Trophoblast cell (in vitro differentiated cells and primary cell): Measurements from ENCODE around the gene DDIT3.

Experiments
- DNase-seq, 2 donors: peaks; one replicate each; pipeline ENCODE4 v3.0.0-alpha.2; 2016
- H2AFZ ChIP-seq: 2 replicates; pipeline ENCODE4 v1.6.1; 2013; ENCODE audit warnings: low read length, moderate library complexity, mild to moderate bottlenecking; ENCODE audit not compliant: insufficient read depth, poor library complexity
- H2AK5ac ChIP-seq: 2 replicates; pipeline ENCODE4 v1.6.1; 2013; ENCODE audit warnings: mild to moderate bottlenecking, low read length
- H2BK120ac ChIP-seq: 2 replicates; pipeline ENCODE4 v1.6.1; 2013; ENCODE audit warnings: low read length, mild to moderate bottlenecking, moderate library complexity; ENCODE audit not compliant: insufficient read depth, poor library complexity
- H2BK12ac ChIP-seq: 2 replicates; pipeline ENCODE4 v1.6.1; 2013; ENCODE audit warnings: mild to moderate bottlenecking, low read length, moderate library complexity
- H2BK5ac ChIP-seq: 2 replicates; pipeline ENCODE4 v1.6.1; 2013; ENCODE audit warnings: low read length, low read depth, moderate library complexity, mild to moderate bottlenecking; ENCODE audit not compliant: poor library complexity
- H3K14ac ChIP-seq: 2 replicates; pipeline ENCODE4 v1.6.1; 2013; ENCODE audit warnings: mild to moderate bottlenecking, low read length
- H3K18ac ChIP-seq: 2 replicates; pipeline ENCODE4 v1.6.1; 2013; ENCODE audit warnings: mild to moderate bottlenecking, low read length
- H3K23ac ChIP-seq: 2 replicates; pipeline ENCODE4 v1.6.1; 2013; ENCODE audit warnings: low read length
- H3K27ac ChIP-seq: 2 replicates; pipeline ENCODE4 v1.5.1; 2013; ENCODE audit warnings: low read depth, mild to moderate bottlenecking, inconsistent platforms, low read length, moderate library complexity
- H3K27me3 ChIP-seq: 2 replicates; pipeline ENCODE4 v1.6.1; 2013; ENCODE audit warnings: inconsistent platforms, mild to moderate bottlenecking, low read length, moderate library complexity; ENCODE audit not compliant: insufficient read depth
- H3K36me3 ChIP-seq, 2 experiments: 1 replicate in 1 of 2; 2 replicates in 1 of 2; pipeline ENCODE4 v1.6.1; 2013; ENCODE audit warnings: low read length in 2 of 2, mild to moderate bottlenecking in 2 of 2, moderate library complexity in 1 of 2; ENCODE audit not compliant: insufficient read depth in 2 of 2, control insufficient read depth in 1 of 2
- H3K4ac ChIP-seq: 2 replicates; pipeline ENCODE4 v1.6.1; 2013; ENCODE audit warnings: low read depth, mild to moderate bottlenecking, low read length, moderate library complexity
- H3K4me1 ChIP-seq, 2 experiments: 1 replicate in 1 of 2; 2 replicates in 1 of 2; pipeline ENCODE4 v1.6.1; 2013; ENCODE audit warnings: low read length in 2 of 2, mild to moderate bottlenecking in 2 of 2, moderate library complexity in 1 of 2; ENCODE audit not compliant: insufficient read depth in 2 of 2, control insufficient read depth in 1 of 2
- H3K4me2 ChIP-seq: 2 replicates; pipeline ENCODE4 v1.6.1; 2013; ENCODE audit warnings: inconsistent platforms, mild to moderate bottlenecking, low read length, moderate library complexity
- H3K4me3 ChIP-seq: 2 replicates; pipeline ENCODE4 v1.5.1; 2013; ENCODE audit warnings: mild to moderate bottlenecking, low read depth, low read length, inconsistent platforms
- H3K79me1 ChIP-seq: one replicate; pipeline ENCODE4 v1.6.1; 2013; ENCODE audit warnings: low read length
- H3K79me2 ChIP-seq: 2 replicates; pipeline ENCODE4 v1.6.1; 2013; ENCODE audit warnings: low read length, mild to moderate bottlenecking; ENCODE audit not compliant: control insufficient read depth, insufficient read depth, poor library complexity
- H3K9ac ChIP-seq: 2 replicates; pipeline ENCODE4 v1.6.1; 2013; ENCODE audit warnings: mild to moderate bottlenecking, low read length
- H3K9me3 ChIP-seq: 2 replicates; pipeline ENCODE4 v1.6.1; 2013; ENCODE audit warnings: low read depth, mild to moderate bottlenecking, control low read depth, inconsistent platforms, low read length; ENCODE audit not compliant: insufficient read depth
- H4K12ac ChIP-seq: 2 replicates; pipeline ENCODE4 v1.6.1; 2013; ENCODE audit warnings: low read depth, mild to moderate bottlenecking, low read length, moderate library complexity
- H4K8ac ChIP-seq: 2 replicates; pipeline ENCODE4 v1.6.1; 2013; ENCODE audit warnings: low read depth, mild to moderate bottlenecking, low read length, moderate library complexity
- H4K91ac ChIP-seq: one replicate; pipeline ENCODE4 v1.6.1; 2013; ENCODE audit warnings: low read depth, mild to moderate bottlenecking, low read length, moderate library complexity
- WGBS: extraction: QIAGEN DNeasy Blood & Tissue Kit; methylation state at CpG from one replicate; pipeline ENCODE4 v1.1.7; 2013; ENCODE audit warnings: missing lambda C conversion rate; ENCODE audit not compliant: insufficient read length, insufficient coverage; ENCODE audit errors: extremely low coverage; 5-methylcytosine and 5-hydroxymethylcytosine counted together

Gene DDIT3

GRCh38 chr12:57534991-57535543 lies 14.8 kb upstream of the DDIT3 start:
- H4K91ac ChIP-seq: no peak overlapping the region
- DNase-seq: no peak
- no peak overlapping the region for H2BK12ac ChIP-seq
- no peaks in the 10 kb centered on the region for H3K27me3 ChIP-seq
- no peak overlapping the region for H4K8ac ChIP-seq
- WGBS: no CpG with 5 or more reads among the region's 3 CpGs
- H3K14ac ChIP-seq: no peak overlapping the region
- no peak overlapping the region for H2BK5ac ChIP-seq
- H3K4me1 ChIP-seq: peaks cover 0 to 3% of the 10 kb centered on the region in 2 experiments
- no peak overlapping the region for H3K4me2 ChIP-seq
- no peak overlapping the region for H3K9ac ChIP-seq
- H2BK120ac ChIP-seq: no peak overlapping the region
- H3K79me1 ChIP-seq: no peaks in the 10 kb centered on the region
- H3K27ac ChIP-seq: no peak overlapping the region
- no peak overlapping the region for H4K12ac ChIP-seq
- H3K36me3 ChIP-seq: peaks cover 46 to 70% of the 10 kb centered on the region in 2 experiments
- no peak overlapping the region for H3K4me3 ChIP-seq
- no peaks in the 10 kb centered on the region for H3K79me2 ChIP-seq
- no peak overlapping the region for H3K23ac ChIP-seq
- no peak overlapping the region for H3K4ac ChIP-seq
- H2AK5ac ChIP-seq: no peak overlapping the region
- no peak overlapping the region for H2AFZ ChIP-seq
- H3K9me3 ChIP-seq: no peaks in the 10 kb centered on the region
- no peak overlapping the region for H3K18ac ChIP-seq

GRCh38 chr12:57534250-57534649 lies 13.9 kb upstream of the DDIT3 start:
- no peak overlapping the region for H3K4ac ChIP-seq

GRCh38 chr12:57533108-57533507 lies 12.8 kb upstream of the DDIT3 start:
- H3K23ac ChIP-seq: peak overlapping the region; percentile 33
- no CpG with 5 or more reads among the region's 8 CpGs for WGBS
- no peak overlapping the region for H2BK5ac ChIP-seq
- H2AFZ ChIP-seq: no peak overlapping the region
- no peak overlapping the region for H4K12ac ChIP-seq
- H3K27ac ChIP-seq: no peak overlapping the region
- H2BK120ac ChIP-seq: no peak overlapping the region
- H3K4ac ChIP-seq: no peak overlapping the region
- H3K4me2 ChIP-seq: no peak overlapping the region
- no peaks in the 10 kb centered on the region for H3K79me2 ChIP-seq
- H3K79me1 ChIP-seq: no peaks in the 10 kb centered on the region
- H3K9ac ChIP-seq: no peak overlapping the region
- H2BK12ac ChIP-seq: no peak overlapping the region
- H4K8ac ChIP-seq: no peak overlapping the region
- peaks cover 55 to 72% of the 10 kb centered on the region in 2 experiments for H3K36me3 ChIP-seq
- H3K14ac ChIP-seq: no peak overlapping the region
- H3K27me3 ChIP-seq: no peaks in the 10 kb centered on the region
- no peak overlapping the region for H4K91ac ChIP-seq
- no peak overlapping the region for H2AK5ac ChIP-seq
- H3K4me1 ChIP-seq: peaks cover 0 to 6% of the 10 kb centered on the region in 2 experiments
- H3K4me3 ChIP-seq: no peak overlapping the region
- no peak for DNase-seq
- H3K18ac ChIP-seq: no peak overlapping the region
- no peaks in the 10 kb centered on the region for H3K9me3 ChIP-seq

More at GRCh38 chr12:57534250-57534649, 13.9 kb upstream of the DDIT3 start:
- DNase-seq: no peak
- Histone ChIP-seq H4K91ac (no peak overlapping the region), H4K8ac (no peak overlapping the region), H3K27me3 (no peaks in the 10 kb centered on the region), H3K27ac (no peak overlapping the region), H4K12ac (no peak overlapping the region), H2AK5ac (no peak overlapping the region), H3K9me3 (no peaks in the 10 kb centered on the region), H3K79me2 (no peaks in the 10 kb centered on the region), H3K9ac (peak overlapping the region; percentile 14), H2BK5ac (no peak overlapping the region), H2AFZ (no peak overlapping the region), H3K4me1 (peaks cover 0 to 6% of the 10 kb centered on the region in 2 experiments), H3K4me3 (no peak overlapping the region), H3K18ac (no peak overlapping the region), H2BK12ac (no peak overlapping the region), H2BK120ac (no peak overlapping the region), H3K36me3 (peaks cover 49 to 69% of the 10 kb centered on the region in 2 experiments), H3K14ac (no peak overlapping the region), H3K79me1 (no peaks in the 10 kb centered on the region), H3K23ac (no peak overlapping the region), H3K4me2 (no peak overlapping the region)
- WGBS: no CpG with 5 or more reads among the region's 5 CpGs

DNA sequence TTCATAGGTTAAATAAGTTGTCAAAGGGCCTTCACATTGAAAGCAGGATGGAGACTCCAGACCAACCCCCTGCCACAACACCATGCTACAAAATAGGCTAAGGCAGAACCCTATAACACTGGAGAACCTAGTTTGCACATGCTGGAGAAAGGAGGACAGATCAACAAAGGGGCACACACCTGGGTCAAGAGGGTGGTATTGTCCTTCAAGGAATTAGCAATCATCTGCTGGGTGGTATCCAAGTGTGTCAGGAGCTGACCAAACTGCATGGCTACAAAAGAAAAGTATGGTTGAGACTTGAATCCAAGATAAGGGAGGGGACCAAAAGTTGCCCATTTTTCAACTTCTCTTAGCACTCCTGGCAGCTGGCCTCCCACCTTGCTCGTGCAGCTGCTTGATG lies 11.5 kb upstream of the DDIT3 start:
- Histone ChIP-seq H3K36me3 (peaks cover 63 to 82% of the 10 kb centered on the region in 2 experiments), H3K4me3 (no peak overlapping the region), H2AFZ (no peak overlapping the region), H3K18ac (no peak overlapping the region), H3K9me3 (no peaks in the 10 kb centered on the region), H3K27ac (no peak overlapping the region), H2BK120ac (no peak overlapping the region), H4K12ac (no peak overlapping the region), H3K4me2 (no peak overlapping the region), H4K91ac (no peak overlapping the region), H3K9ac (no peak overlapping the region), H2AK5ac (no peak overlapping the region), H3K4me1 (peaks cover 0 to 6% of the 10 kb centered on the region in 2 experiments), H3K79me2 (no peaks in the 10 kb centered on the region), H3K4ac (no peak overlapping the region), H2BK12ac (no peak overlapping the region), H3K27me3 (no peaks in the 10 kb centered on the region), H3K79me1 (no peaks in the 10 kb centered on the region), H4K8ac (no peak overlapping the region), H2BK5ac (no peak overlapping the region), H3K14ac (no peak overlapping the region), H3K23ac (no peak overlapping the region)
- WGBS: no CpG with 5 or more reads among the region's 1 CpG
- DNase-seq: no peak
